Ramos (cell line): ENCODE results near the gene PABPN1.

ENCODE experiments used
- in situ Hi-C: fragments of 300-500 bp; cut with MboI; formaldehyde crosslinking; loops from one replicate; pipeline ENCODE4 v1.14.3; 2022; ENCODE audit warnings: low sequenced_read_pairs; ENCODE audit not compliant: unreplicated experiment

Gene PABPN1

DNA sequence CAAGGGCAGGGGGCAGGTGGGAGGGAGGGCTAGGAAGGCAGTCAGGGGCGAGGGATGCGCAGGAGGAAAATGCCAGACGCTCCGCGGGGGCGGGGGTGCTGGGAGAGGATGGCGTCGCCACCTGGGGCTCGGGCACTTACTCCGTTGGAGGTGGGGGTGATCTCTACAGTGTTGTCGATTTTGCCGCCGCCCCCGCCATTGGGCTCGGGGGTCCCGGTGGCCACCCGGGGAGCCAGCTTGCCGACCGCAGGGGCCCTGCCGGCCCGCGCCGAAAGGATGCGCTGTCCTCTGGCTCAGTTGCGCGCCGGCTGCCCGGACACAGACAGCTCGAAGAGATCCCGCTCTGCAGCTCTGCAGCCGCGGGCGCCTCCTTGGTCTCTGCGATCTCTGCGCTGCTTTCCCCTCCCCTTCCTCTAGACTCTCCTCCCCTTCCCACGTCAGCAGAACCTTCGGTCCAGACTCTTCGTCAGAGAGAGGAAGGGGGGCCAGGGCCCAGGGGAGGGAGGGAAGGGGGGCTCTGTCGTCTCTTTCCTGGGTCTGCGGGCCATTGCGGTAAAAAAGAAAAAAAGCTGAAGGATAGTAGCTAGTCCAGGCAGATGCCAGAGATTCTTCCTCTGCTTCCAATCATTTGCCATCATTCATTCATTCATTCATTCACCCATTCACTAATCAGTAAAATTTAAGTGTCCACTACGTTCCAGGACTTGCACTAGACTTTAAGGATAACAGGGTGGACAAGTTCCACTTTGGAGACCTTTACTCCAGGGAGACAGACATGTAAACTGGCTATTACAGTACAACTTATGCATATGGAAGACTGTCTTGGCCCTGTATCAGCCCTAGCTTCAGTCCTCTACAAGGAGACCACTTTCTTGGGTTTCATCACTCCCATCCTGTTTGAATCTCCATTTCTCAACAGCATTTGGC, 31.5 kb downstream of the PABPN1 start, which contains the start of gene SLC22A17:
Gene SLC22A17, minus strand, starts transcription at position 382 of the 927 bp plus-strand sequence.
- in situ Hi-C loops: no loop called here

DNA sequence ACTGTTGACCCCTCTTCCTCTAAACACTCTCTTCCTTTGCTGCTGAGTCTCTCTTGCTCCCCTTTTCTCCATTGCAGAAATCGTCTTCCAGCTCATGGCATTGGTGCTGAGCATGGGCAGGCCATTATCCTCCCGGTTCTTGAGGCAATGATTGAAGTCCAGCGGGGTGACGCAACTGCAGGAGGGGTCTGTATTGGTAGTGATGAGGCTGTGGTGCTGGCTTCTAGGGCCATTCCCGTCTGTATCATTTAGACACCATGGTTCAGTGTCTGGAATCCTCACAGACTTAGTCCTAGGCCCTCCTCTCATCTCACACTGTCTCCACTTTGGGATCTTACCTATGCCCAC, 32.1 kb downstream of the PABPN1 start:
- in situ Hi-C loops: no loop called here

DNA sequence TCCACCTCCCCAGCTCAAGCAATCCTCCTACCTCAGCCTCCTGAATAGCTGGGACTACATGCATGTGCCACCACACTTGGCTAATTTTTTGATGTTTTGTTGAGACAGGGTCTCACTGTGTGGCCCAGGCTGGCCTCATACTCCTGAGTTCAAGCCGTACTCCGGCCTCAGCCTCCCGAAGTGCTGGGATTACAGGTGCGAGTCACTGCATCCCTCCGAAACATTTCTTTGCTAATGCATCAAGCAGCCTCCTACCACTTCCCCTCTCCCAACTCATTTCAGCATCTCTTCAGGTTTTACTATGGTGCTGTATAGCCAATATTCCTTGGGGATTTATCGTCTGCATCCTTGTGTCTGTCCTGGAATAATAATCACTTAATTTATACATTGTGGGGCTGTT, 33.7 kb downstream of the PABPN1 start:
- in situ Hi-C loops: no loop called here

DNA sequence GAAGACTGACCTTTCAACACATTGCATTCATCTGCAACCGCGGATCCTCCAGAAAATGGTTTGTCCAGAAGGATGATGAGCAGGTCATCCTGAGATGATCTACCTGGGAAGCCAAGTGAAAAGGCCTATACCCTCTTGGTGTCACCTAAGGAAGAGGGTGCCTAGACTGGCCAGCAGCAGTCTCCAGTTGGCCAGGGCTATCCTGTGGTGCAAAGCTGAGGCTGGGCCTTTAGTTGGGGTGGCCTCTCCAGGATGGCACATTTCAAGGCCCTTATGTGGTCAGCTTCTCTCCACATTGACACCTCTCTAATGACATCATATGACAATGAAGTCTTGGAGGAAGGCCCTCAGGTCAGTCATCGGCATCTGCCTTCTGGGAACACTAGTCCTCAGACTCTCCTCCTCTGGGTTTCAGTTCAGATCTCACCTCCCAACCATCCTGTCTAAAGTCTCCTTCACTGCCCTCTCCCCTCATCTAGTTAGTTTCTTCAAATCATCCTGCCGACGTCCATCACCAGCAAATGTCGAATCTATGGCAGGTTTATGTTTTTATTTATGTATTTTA, 34.7 kb downstream of the PABPN1 start:
- in situ Hi-C loops: no loop called here

DNA sequence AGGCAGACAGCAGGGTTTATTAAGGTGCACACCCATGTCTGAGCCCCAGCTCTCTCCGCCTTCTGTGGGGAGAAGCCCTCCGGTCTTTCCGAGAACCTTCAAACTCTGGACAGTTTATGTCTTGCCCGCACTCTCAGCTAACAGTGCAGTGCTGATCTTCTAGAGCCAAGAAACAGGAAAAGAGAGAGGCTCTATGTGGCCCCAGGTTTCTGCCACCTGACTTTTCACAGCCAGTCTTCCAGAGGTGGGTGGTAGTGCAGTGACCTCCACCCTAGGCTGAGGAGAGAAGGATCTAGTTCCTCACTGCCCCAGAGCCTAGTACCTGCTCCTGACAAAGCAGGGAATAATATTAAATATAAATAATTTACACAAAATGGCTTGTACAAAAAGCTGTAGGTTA, 35.4 kb downstream of the PABPN1 start:
- in situ Hi-C loops: no loop called here

DNA sequence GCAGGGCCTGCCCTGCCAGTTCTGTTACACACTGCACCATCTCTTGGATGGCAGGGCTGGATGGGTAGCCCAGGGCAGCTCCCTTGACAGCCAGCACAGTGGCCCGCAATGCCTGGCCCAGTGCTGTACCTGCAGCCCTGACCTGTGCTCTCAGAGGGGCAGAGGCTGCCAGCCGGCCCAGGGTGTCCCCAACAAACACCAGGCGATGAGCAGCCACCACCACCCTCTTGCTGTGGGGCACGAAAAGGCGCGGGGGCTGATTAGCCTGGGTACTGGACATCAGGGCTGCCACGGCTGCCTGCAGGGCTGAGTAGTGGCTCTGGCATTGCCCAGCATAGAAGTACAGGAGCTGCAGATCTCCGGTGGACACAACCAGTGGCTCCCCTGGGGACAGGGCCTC, 36.0 kb downstream of the PABPN1 start:
- in situ Hi-C loops: no loop called here

DNA sequence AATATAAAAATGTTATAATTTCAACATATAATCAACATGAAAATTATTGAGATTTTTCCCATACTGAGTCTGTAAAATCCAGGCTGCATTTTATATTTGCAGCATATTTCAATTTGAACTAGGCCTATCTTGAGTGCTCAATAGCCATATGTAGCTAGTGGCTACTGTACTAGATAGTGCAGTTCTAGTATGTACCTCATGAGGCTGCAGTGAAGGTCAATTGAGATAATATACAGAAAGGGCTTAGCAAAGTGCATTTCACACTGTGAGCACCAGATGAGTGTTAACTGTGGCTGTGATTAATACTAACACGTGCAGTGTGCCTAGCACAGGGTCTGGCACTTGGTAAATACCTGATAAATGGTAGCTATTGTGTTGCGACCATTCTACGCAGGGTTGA, 36.8 kb downstream of the PABPN1 start:
- in situ Hi-C loops: no loop called here

DNA sequence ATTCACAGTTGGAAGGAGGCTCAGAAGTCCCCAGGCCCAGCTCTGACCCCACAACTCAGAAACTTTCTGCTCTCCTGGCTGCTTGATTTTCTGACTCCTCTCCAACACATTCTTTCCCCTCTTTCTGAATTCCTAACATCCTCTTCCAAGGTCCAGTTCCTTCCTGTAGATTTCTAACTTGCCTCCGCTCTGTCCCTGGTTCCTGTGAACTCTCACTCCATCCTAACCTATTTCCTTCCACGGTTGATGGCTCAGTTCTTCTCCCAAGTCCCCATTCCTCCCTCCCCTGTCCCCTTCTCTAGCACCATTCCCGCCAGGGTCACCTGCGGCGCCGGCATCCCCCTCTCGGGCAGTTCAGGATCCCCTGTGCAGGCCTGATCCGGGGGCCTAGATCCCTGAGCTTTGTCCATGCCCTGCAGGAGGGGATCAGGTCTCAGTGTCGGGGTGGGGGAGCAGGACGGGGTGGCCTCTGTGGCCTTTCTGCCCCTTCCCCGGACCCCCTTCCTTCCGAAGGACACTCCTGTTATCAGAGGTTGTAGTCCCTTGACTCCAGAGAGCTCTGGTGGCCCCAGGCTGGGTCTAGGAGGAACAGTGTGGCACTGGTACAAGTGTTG, 37.4 kb downstream of the PABPN1 start:
- in situ Hi-C loops: no loop called here

DNA sequence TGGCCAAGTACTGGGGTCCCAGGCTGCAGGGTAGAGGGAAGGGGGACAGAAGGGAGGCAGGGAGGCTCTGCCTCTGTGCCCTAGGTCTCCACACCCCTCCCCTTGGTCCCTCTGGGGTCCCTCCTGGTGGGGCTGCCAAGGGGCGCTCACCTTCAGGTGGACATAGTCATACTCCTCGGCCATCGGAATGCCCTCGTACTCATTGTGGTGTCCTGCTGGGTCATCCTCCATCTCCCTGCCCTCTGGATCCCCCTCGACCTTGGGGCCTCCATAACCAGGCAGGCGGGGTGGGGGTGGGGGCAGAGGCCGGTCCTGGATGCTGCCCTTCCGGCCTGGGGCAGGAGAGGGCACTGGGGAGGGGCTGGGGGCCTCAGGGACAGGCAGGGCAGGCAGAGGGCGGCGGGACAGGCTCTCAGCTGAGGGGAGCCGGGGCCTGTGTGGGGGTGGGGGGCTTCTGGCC, 37.9 kb downstream of the PABPN1 start:
- in situ Hi-C loops: no loop called here

DNA sequence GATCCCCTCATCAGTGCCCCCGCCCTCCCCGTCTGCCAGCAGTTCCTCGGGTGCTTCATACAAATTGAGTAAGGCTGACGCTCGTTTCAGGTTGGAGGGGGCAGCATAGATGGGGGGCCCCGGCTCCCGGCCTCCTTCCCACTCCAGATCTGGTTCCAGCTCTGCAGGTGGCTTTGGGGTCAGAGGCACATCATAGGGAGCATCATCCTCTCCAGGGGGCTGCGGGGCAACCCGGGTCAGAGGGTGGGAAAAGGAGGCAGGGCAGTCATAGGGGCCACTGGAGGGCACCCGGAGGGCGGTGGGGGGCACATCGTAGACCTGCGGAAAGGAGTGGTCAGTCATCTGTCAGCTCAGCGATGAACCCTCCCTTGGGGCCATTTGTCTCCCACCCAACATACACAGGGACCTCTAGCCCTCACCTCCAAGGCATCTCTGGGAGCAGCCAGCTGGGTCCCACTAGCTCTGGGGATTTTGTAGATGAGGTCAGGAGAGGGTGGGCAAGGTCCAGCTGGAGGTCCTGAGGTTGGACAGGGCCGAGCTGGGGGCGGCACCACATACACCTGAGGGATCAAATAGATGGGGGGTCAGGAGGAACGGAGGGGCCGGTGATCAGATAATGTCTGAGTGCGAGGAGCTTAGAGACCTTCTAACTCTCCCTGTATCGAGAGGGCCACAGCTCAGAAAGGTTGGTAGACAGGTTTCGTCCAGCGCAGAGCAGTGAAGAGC, 38.6 kb downstream of the PABPN1 start:
- in situ Hi-C loops: no loop called here

DNA sequence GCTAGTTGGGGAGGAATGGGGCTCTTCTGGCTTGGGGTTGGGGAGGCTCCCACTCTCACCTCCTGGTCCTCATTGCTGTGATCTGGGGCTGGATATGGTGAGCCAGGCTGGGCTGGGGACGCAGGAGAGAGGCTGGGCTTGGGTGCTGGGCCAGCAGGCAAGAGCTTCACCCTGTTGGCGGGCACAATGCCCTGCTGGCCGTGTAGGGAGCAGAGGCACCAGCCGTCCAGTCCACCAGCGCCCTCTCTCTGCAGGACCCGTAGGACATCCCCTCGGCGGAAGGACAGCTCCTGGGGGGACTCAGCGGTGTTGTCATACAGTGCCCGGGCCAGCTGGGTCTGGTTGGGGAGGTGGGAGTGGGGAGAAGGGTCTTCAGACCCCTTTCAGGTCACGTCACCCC, 39.2 kb downstream of the PABPN1 start:
- in situ Hi-C loops: no loop called here

DNA sequence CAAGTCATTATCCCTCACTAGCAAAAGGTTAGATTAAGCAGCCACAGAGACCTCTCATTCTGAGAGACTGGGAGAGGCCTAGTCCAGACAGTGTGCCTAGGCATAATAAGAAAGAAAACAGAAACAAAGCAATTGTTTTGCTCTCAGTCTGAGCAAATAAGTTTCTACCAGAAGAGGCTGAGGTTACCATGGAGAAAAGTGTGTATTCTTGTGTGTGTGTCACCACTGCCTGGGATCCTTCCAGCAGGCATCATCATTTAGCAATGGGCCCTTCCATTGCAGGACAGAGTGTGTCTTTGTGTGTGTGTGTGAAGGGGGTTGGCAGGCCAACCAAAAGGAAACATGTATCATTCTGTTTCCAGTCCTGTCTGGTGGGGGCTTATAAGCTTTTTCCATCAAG, 40.1 kb downstream of the PABPN1 start:
- in situ Hi-C loops: no loop called here

DNA sequence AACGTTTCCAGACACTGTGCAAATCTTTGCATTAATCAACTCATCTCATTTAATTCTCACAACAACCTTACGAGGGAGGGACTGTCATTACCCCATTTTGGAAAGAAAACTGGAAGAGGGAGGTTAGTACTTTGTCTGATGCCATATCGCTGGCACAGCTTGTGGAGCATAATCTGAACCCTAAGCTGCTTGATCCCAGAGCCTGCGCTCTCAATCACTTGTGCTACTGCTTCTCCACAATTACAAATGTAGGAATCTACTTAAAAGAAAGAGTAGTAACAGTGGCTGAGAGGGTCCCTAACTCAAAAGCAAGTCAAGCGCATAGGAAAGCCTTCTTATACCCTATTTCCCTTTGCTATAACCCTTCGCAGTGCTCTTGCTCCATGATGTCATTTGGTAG, 40.5 kb downstream of the PABPN1 start:
- in situ Hi-C loops: no loop called here

DNA sequence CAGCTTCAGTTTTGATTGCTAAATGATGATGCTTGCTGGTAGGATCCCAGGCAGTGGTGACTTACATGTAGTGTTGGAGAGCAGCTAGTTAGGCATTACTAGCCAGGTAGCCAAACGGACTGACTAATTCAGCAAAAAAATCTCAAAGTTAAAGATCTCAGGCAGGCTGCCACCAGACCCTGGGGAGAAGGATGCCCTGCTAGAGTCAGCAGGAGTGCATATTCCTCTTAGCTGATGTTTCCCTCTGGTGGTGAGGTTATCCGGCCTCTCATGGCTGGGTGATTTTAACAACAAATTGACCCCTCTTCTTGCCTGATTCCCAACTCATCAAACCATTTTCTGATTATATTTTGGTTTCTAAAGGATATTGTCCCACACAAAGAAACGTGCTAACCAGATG, 40.9 kb downstream of the PABPN1 start:
- in situ Hi-C loops: no loop called here

DNA sequence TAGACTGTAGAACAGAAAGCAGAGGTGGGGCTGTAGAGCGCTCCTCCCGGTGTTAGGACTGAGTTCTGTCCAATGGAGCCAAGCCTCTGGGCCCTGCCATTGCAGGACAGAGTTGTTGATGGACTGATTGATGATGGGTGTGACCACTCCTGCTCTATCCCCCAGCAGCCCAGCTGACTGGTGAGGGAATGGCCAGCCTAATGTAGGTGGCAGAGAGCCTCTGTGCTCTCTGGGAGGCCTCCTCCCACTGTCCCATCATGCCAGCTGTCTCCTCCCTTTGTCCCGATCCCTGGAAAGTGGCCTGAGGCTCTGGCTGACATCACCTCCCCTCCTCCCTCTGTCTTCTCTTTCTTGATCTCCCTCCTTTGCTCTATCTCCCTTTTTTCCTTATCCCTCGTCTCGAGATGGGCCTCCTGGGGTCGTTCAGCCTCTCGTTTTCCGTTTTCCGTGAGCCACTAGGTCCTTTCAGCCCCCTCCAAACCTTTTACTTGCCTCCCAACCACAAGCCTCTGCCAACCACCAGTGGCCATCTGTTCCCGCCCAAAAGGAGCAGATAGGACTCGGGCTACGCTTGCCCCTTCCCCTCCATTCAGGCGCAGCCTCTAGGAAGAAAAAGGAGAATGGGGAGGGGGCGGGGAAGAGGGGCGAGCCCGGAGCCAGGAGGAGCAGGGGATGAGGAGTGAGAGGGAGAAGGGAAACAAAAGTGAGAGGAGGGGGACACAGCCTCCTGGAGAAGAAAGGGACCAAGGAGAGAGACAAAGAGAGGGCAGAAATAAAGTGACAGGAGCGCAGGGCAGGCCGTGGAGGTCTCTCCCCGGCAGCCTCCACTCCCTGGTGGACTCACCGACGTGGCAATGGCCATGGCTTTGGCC, 43.1 kb downstream of the PABPN1 start:
- in situ Hi-C loops: no loop called here

DNA sequence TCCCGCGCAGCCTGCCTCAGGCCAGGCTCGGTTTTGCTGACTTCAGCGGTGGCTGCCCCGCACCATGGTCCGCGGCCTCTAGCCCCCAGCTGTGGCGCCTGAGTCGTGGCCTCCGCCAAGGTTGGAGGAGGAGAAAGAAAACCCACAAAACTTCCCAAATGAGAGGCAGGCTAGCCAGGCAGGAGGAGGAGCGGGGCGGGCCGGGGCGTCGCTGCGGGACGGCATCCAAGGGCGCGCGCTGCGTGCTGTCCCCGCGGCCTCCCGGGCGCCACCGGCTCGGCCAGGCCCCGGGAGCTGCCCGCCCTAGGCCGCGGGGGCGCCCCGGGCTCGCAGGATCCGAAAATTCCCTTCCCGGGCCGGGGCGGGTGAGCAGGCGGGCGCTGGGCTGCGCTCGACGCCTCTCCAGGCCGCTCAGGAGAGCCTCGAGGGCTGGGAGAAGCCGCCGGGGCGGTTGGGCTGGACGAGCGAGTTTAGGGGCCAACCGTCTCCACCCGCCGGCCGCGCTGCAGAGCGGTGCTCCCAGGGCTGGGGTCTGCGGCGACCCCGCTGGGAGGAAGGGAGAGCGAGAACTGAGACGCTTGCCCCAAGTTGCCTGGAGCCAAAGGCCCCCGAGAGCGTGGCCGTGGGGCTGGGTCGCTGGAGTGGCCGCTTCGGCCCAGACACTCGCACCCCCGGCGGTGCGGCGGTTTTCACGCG, 43.9 kb downstream of the PABPN1 start, which contains the start of gene EFS:
Gene EFS, minus strand, starts transcription at position 137 of the 696 bp plus-strand sequence. CDS start 147 bp downstream, outside the sequence.
- in situ Hi-C loops: no loop called here

DNA sequence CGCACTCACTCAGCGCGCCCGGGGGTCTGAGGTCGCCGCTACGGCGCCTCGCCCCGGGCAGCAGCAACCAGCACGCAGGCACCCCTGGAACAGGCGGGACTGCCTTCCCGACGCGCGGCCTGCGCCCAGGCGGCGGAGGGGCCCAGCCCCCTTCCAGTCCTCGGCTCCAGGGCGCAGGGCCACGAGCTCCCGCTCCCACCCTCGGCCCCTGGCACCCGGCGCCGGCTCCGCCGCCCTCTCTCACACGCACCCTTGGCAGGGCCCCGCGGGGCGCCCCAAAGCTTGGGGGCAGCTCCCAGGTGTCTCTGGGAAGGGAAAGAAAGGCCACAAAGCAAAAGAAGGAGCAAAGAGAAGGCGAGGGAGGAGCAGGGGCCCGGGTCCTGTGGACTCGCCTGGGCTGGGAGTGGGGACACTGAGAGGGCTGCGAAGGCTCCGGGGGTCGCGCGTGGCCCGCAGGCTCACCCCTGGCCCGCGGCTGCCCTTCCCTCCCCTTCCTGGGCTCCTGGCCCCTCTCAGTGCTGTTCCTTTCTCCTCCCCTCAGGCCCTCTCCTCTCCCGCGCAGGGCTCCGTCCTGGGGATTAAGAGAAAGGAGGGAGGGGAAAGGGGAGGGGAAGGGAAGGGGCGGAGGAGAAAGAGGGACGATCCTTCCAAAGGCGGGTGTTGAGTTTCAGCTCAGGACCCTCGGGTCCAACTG, 44.6 kb downstream of the PABPN1 start:
- in situ Hi-C loops: no loop called here

DNA sequence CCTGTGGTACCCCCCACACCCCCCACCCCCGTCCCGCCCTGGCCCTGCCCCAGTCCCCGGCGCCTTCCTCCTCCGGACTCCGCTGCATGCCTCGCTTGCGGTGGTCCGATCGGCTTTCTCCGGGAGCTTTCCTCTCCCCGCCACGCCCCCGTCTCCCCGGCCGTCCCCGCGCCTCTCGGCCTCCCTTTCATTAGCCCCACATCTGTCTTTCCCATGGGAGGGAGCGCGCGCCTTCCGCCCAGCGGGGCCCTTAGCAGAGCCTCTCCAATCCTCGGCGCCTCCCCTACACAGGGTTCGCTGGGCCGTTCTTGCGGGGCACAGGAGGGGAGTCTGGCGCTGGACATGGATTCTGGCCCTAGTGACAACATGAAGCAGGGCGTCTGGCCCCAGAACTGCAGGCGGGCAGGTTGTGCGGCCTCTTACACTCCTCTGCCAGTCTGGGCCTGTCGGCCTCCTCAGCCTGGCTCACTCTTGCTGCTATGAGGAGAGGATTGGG, 45.2 kb downstream of the PABPN1 start:
- in situ Hi-C loops: no loop called here
